ENCODE measurements around the gene PCBP2.
"Not testable (repeated sequence)": the region's sequence is repeated elsewhere in the genome, so short reads cannot be mapped to it uniquely, and the experiment has no call there.

The PCBP2 gene

DNA sequence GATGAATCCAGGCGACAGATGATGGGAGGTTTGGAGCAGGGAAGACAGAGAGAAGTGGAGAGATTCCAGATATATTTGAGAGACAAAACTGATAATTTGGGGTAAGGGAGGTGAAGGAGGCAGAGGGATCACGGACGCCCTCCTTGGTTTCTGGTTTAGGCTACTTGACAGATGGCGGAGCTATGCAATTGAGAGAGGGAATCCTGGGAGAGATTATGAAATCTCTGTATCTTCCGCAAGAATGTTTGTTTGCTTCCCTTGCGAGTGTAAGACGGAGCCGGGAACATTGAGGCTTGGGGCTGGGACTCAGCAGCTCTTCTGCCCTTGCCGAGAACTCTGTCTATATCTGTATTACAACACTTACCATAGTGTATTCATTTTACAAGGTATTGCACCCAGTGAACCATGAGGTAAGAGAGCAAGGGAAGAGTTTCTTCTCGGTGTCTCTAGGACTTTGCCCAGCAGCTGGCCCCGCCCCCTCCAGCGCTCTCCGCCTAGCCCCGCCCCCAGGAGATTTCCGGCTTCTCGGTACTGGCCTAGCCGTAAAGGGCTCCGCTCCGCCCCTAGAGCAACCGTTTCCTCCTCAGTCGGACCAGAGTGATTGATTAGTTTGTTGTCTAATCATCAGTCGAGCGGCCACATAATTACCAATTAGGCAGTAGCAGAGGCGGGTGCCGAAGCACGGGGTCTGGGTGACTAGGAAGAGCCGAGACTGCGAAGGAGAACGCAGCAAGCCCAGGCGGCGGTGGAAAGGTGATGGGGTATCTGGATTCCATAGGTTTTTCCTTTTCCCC is 10.7 kb upstream of the PCBP2 start, which contains the start of gene PRR13:
Gene PRR13 (plus strand): TSS at position 695 of the 794 bp plus-strand sequence. CDS start 981 bp downstream, outside the sequence.
- DNase-seq: peak; percentile 75

DNA sequence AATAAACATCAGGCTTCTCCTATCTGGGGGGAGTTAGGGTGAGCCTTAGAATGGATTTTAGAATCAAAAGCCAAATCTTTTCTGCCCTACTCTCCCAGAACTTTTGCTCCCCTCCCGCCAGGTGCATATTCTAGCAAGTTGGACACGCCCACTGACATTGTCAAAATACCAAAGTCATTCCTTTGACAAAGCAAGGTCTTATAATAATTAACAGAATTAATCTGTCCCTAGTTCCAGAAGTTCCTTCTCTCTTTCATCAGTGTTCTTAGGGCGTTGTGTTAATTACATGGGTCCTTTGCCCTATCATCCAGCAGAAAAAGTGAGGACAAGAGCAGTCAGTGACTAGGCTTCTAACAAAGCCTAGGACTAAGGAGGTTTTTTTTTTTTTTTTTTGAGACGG is 7.9 kb upstream of the PCBP2 start:
- DNase-seq: no peak

DNA sequence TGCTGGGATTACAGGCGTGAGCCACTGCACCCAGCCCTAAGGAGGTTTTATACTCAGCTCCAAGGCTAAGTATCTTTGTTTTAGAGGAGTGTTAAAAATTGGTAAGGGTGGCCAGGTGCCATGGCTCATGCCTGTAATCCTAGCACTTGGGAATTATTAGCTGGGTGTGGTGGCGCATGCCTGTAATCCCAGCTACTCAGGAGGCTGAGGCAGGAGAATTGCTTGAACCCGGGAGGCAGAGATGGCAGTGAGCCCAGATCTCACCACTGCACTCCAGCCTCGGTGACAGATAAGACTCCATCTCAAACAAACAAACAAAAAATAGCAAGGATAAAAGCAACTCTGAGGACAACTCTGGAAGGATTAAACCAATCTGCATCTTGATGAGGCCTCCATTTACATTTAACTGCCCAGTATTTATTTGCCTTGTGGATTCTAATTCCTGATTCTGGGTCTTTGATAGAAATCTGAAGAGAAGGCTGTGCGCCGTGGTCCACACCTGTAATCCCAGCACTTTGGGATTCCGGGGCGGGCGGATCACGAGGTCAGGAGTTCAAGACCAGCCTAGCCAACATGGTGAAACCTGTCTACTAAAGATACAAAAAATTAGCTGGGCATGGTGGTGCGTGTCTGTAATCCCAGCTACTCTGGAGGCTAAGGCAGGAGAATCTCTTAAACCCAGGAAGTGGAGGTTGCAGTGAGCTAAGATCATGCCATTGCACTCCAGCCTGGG is 7.1 kb upstream of the PCBP2 start:
- not testable (repeated sequence) for DNase-seq

DNA sequence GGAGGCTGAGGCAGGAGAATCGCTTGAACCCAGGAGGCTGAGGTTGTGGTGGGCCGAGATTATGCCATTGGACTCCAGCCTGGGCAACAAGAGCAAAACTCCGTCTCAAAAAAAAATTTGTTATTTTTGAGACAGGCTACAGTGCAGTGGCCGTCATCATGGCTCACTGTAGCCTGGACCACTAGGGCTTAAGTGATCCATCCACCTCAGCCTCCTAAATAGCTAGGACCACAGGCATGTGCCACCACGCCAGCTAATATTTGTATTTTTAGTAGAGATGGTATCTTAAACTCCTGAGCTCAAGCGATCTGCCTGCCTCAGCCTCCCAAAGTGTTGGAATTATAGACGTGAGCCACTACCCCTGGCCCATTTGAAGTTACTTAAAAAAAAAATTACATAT is 966 bp upstream of the PCBP2 start:
- no peak for DNase-seq

DNA sequence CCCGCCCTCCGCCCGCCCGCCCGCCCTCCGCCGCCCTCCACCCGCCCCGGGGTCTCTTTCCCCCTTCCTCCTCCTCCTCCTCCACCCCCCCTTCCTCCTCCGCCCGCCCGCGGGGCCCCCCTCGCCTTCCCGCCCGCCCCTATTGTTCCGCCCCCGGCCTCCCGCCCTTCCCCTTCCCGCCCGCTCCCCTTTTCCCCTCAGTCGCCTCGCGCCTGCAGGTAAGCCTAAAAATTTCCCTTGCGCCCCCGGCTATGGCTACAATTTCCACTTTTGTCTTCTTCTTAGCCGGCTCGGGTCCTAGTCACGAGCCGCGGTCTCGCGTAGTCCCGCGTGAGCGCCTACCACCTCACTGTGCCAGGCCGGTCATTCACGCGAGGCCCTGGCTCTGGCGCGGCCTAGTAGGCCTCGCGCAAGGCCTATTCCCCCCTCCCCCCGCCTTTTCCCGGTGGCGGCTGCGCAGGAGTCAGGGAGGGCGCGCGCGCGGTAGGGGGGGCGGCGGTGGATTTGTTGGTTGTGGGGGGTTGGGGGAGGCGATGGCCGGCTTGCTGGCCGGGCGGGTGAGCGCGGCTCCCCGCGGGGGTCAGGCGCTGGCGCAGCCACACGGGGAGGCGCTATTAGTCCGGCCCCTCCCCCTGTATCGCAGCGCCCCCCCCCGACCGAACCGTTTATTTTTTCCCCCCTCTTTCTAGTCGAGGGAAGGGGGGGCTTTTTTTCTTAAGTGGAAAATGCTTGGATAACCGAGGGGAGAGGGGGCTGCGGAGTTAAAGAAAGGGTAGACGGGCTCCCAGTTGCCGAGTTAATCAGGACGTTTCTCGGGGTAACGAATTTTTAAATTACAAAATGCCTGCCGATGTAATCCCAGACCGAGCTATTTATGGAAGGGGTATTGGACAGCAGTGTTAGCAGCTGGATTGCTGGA is 516 bp downstream of the PCBP2 start:
- peak; percentile 51 for DNase-seq

DNA sequence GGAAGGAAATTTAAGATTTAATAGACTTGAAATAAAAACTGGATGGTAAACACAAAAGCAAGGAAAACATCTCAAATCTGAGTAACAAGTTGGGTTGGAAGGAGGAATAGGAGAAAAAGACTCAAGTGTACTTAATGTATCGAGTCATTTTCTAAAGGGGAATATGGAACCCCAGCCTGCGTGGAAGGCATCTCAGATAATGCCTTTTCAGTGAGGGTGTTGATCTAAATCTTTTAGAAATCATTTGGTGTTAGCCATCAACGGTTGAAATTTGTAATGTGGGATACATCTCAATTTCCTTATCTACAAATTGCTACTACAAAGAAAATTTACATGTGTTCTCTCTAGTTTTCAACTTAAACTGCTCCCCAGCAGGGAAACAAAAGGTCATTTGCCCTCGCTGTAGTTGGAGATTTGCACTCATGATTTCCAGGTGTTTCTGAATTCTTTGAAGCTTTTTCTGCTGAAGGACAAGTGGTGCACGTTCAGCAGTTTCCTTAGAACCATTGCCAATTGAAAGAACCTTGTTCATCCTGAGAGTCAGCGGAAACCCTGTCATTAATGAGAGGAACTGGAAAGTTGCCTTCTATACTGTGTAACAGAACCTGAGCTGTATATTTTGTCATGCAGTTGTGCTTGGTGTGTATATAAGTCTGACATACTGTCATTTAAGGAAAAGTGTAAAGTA is 2.2 kb downstream of the PCBP2 start:
- DNase-seq: no peak

DNA sequence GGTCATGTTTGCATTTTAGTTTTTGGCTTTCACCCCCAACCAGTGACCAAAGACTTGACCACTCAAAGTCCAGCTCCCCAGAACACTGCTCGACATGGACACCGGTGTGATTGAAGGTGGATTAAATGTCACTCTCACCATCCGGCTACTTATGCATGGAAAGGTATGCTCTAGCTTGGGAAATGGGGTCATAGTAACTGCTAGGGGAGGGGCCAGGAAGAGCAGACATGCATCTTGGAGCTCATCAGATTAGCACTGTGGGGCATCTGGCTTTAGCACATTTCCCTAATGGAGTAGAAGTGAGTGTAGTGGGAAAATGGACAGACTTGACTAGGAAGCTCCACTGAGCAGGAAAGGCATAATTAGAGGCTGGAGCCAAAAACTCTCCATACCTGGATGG is 2.8 kb downstream of the PCBP2 start:
- DNase-seq: no peak

DNA sequence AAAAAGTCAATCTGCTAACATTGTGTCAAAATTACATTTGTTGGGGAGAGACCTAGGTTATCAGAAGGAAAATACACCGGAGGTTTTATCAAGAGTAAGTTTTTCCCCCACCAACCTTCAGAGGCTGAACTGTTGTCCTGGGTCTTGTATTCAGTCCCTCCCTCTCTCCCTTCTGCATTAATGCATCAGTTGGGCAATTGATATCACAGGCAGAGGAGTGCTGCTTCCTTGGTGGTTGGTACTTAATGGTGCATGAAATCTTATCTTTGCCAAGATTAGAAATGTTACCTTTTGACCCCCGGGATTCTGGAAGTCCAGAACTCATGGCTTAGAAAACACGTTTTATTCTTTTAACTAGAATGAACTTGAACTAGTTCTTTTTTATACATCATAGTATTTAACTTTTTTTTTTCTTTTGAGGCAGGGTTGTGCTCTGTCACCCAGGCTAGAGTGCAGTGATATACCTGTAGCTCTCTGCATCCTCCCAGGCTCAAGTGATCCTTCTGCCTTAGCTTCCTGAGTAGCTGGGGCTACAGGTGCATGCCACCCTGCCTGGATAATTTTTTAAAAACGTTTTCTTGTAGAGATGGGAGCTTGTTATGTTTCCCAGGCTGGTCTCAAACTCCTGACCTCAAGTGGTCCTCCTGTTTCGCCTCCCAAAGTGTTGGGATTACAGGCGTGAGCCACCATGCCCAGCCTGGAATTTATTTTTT is 4.9 kb downstream of the PCBP2 start:
- DNase-seq: no peak

DNA sequence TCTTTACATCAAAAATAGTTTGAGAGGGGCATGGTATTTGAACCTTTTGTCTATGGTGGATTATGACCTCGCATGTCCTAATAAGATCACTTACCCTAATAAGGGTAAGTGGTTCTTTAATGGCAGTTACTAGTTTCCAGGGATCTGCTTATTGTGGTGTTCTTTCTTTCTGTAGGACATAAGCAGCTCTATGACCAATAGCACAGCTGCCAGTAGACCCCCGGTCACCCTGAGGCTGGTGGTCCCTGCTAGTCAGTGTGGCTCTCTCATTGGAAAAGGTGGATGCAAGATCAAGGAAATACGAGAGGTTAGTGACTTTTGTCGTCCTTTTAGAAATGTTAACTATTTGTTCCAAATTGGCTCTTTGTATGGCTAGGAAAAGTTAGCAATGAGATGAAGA is 7.2 kb downstream of the PCBP2 start:
- DNase-seq: no peak

DNA sequence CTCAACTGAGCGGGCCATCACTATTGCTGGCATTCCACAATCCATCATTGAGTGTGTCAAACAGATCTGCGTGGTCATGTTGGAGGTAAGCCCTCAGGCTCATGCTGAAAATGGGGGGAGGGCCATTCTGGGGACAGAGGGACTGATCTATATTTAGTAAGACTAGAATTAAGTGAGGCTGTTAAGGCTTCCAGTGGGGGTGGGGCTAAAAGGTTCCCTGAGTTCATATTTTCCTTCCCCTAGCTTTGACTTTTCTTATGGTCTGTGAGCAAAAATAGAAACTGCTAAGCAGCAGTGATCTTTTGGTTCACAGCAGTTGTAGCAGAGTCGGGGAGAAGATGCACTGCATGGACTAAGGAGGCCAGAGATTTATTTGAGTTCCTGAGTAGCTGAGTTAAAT is 9.2 kb downstream of the PCBP2 start:
- no peak for DNase-seq

DNA sequence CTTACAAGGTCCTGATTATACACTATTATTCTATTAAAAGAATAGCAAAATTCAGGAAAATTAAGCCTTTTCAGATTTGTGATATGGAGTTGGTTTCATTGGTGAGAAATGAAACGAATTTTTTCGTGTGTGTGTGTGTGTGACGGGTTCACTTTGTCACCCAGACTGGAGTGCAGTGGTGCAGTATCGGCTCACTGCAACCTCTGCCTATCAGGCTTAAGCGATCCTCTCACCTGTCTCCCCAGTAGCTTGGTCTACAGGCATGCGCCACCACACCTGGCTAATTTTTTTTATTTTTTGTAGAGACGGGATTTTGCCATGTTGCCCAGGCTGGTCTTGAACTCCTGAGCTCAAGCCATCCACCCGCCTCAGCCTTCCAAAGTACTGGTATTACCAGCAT is 9.7 kb downstream of the PCBP2 start:
- no peak for DNase-seq

DNA sequence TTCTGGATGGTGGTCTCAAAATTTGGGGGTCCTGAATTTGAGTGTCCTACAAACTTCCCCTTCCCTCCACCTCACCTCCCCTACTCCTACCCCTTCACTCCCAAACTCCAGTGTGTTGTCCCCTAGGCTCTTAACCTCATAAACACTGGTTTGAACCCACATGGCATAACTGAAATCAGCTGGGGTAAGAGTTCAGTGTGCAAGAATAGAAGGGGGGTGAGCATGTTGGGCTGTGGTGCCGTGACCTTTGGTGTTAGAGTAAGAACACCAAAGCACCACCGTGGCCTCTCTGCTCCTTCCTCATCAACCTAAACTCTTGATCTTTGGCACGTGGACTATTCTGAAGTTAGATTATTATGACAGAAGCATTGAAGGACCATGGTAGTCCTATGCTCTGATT is 11.0 kb downstream of the PCBP2 start:
- no peak for DNase-seq

DNA sequence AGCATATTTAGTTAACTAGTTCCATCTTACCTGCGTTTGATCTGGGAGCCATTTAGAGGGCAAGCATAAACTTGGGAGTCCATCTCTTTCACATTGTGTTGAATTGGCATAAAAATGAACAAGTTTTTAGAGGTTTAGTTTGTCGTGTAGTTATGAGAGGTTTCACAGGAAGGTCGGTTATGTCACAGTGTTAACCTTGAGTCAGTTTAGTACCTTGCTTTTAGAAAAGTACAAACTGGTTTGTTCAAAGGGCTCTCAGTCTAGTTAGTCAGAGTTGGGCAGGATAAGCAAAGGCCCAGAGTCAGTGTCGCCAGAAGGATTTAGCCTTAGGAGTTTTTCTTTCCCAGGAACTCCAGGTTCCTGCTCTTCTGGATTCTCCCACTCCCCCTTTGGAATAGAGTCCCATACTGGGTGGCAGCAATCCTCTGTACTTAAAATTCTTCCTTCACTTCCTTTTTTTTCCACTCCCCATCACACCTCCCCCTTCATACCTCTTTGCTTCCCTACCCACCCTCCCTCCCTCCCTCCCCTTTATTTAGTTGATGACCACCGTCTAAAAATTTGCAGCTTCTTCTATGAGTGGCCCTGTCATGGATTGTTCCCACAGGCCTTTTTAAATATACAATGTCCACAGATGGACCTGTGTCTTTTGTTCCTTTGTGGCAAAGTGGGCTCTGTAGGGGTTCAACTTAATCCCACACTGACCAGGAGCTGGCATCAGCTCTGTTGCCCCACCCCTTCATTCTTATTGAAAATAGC is 12.1 kb downstream of the PCBP2 start:
- DNase-seq: no peak

DNA sequence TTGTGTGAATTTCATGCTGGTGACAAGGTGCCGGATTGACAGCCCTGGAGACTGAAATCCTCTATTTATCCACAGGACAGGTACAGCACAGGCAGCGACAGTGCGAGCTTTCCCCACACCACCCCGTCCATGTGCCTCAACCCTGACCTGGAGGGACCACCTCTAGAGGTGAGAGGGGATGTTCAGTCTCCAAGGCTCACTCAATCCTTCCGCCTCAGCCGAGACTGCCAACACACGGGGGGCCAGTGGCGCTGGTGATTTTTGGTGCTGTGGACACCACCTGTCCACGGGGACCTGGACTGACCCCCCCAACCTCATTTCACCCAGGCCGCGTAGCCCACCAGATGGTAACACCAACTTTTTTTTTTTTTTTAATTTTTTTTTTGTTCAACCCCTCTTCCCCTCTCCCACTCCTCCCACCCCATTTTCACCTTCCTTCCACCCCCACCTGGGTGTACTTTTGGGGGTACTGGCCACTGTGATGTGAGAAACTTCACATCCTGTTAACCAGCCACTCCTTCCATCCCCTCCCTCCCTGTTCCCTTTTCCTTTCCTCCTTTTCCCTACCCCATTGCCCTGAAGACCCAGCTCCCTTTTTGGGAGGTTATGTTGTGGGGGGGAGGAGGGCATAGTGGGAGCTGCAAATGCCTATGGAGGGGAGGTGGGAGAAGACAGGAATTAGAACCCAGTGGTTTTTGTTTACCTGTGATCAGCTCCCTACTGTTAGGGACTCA is 12.9 kb downstream of the PCBP2 start:
- no peak for DNase-seq

DNA sequence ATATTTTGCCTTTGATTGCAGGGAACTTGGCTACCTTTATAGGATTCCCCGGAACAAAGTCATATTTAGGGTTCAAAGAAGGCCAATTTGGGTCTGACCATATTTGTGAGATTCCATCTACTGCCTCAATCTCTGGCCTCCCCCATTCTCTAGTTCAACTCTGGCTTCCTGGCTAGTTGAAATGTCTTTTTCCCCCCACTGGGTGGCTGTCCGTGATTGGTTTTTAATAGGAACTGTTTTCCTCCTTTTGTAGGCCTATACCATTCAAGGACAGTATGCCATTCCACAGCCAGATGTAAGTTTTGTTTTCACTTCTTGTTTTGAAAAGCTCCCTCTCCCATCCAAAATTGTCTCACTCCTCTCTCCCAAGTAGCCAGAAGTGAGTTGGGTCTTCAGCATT is 13.8 kb downstream of the PCBP2 start:
- no peak for DNase-seq

DNA sequence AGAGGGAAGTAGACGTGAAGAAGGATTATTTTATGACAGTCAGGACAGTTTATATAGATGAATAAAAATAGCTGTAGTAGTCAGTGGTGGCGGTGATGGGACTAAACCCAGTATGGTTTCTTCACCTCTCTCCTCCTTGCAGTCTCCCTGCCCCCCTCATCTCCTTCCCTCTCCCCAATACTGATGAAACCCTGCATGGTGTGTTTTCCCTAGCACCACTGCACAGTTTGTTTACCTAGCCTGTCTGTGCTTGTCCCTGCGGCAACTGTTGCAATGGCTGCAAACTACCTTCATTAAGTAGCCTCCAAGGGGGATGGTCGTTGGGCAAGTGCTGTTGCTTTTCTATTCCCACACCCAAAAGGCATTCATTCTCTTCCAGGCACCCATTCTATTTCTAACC is 14.7 kb downstream of the PCBP2 start:
- DNase-seq: no peak

DNA sequence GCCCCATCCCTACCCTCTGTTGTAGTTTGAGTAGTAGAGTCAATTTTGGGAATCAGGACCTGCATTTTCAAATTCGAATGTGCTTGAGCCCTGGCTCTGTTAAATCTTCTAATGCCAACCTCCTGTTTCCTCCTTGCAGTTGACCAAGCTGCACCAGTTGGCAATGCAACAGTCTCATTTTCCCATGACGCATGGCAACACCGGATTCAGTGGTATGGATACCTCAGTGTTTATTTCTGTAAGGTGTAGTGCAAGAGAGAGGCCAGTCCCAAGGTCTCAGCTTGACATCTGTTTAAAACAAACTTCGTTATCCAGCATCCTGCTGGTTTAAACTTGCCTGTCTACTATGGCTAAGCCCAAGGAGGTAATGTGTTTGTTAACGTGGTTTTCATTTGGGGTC is 15.2 kb downstream of the PCBP2 start:
- no peak for DNase-seq

DNA sequence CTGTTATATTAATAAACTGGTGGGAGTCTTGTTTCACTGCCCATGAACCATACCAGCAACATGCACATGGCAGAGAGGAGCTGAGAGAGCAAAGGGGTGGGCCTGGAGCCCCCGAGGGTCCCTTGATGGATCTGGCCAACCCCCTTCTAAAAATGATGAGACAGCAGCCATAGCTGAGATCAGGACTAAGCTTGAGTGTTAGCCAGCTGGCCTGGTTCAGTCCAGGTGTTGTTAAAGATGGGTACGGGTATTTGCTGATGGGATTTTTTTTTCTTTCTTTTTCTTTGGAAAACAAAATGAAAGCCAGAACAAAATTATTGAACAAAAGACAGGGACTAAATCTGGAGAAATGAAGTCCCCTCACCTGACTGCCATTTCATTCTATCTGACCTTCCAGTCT is 16.0 kb downstream of the PCBP2 start:
- no peak for DNase-seq

DNA sequence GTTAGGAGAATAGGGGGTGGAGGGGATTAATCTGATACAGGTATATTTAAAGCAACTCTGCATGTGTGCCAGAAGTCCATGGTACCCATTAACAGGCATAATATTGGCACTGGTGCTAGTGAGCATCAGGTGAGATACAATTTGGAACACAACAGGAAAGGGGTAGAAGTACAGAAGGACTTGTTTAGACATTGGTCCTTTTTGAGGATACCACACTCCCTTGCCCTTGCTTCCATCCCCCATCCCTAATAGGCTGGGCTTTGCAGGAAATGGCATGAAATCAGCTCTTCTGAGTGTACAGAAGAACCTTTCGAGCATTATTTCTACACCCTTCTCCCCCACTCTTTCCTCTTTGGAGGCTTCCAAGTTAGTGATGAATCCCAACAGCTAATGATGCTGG is 16.4 kb downstream of the PCBP2 start:
- no peak for DNase-seq

DNA sequence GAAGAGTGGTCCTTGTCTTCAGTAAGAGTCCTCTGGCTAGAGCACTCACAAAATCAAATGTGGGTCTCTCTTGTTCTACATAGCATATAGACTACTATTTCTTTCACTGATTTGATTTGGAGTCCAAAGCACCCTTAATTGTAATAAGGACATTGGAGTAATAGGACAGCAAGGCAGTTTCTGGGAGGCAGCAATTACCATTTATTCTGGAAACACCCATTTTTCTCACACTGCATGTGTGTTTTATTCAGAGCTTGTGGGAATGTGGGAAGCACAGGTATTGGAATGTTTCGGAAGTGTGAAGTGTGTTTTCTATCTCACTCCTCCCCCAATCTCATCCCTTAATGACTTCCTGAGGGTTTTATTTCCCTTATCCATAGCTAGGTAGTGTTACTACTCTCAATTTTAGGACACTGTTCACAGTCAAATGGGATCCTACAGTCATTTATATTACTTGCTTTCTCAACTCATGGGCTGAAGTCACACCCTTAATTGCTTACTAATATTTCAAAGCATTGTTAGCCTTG is 20.2 kb downstream of the PCBP2 start:
- no peak for DNase-seq

Measured in 8988T (cell line).